Tibial nerve (tissue), 4 donors: ENCODE measurements around the gene CMBL. TPM values are rescaled to one million over a fixed set of nuclear protein-coding genes. Genes with fewer than 3 reads are reported as not detected.

ENCODE experiments used
- DNase-seq, 2 donors: peaks; one replicate each; pipeline ENCODE4 v3.0.0-alpha.2; 2019; ENCODE audit warnings: low spot score in 2 of 2
- H3K27ac ChIP-seq, 4 donors: fragments of 200-600 bp; sonication (generic) in 3 of 4; one replicate each; pipeline ENCODE4 v1.5.1; 2017 to 2019; ENCODE audit warnings: mild to moderate bottlenecking in 1 of 4
- H3K27me3 ChIP-seq, 2 donors: fragments of 200-600 bp; sonication (generic) in 1 of 2; one replicate each; pipeline versions ENCODE4 v1.5.1 to v1.6.0; 2017 to 2019
- H3K36me3 ChIP-seq, 3 donors: fragments of 200-600 bp; sonication (generic); one replicate each; pipeline ENCODE4 v1.5.1; 2018 to 2019
- H3K4me1 ChIP-seq, 4 donors: fragments of 200-600 bp; sonication (generic) in 3 of 4; one replicate each; pipeline ENCODE4 v1.5.1; 2017 to 2019
- H3K4me3 ChIP-seq, 4 donors: fragments of 200-600 bp; sonication (generic) in 3 of 4; one replicate each; pipeline ENCODE4 v1.5.1; 2017 to 2019; ENCODE audit warnings: mild to moderate bottlenecking in 1 of 4, moderate library complexity in 1 of 4
- H3K9me3 ChIP-seq, 4 donors: fragments of 200-600 bp; sonication (generic) in 3 of 4; one replicate each; pipeline ENCODE4 v1.5.1; 2017 to 2019
- CTCF ChIP-seq, 5 experiments: fragments of 200-600 bp in 3 of 5; fragments of 450-650 bp in 2 of 5; sonication (generic) in 3 of 5; IDR thresholded peaks; one replicate each; pipeline ENCODE4 v1.5.1; 2016 to 2019; ENCODE audit warnings: antibody characterized with exemption in 5 of 5, mild to moderate bottlenecking in 3 of 5, moderate library complexity in 2 of 5
- EP300 ChIP-seq, 2 donors: sonication (generic); formaldehyde crosslinking; IDR thresholded peaks; one replicate each; pipeline ENCODE4 v1.6.1; 2017; ENCODE audit warnings: antibody characterized with exemption in 2 of 2, mild to moderate bottlenecking in 1 of 2
- POLR2A ChIP-seq, 2 donors: fragments of 450-650 bp; IDR thresholded peaks; one replicate each; pipeline ENCODE4 v1.6.1; 2017; ENCODE audit warnings: antibody characterized with exemption in 2 of 2, mild to moderate bottlenecking in 2 of 2, moderate library complexity in 2 of 2
- WGBS, 2 donors: methylation state at CpG; one replicate each; pipeline ENCODE4 v1.1.5; 2018; 5-methylcytosine and 5-hydroxymethylcytosine counted together
- total RNA-seq, 4 donors: library from RNA; depleted of rRNA; stranded (reverse); fragments of >200 nt; gene quantifications; one replicate each; pipeline ENCODE4 v1.1.0, GENCODE V29; 2016

CMBL gene
- total RNA-seq, 4 donors from 2014 or later = 5.7 to 7.4 (median 6.6) TPM

GRCh38 chr5:10291692-10292339 is 15.9 kb downstream of the CMBL start:
- Histone ChIP-seq H3K36me3 (peaks cover 0 to 27% (median 0%) of the 10 kb centered on the region in 3 donors), H3K9me3 (no peaks in the 10 kb centered on the region), H3K27ac (no peak overlapping the region), H3K4me1 (peaks cover 0 to 6% (median 2%) of the 10 kb centered on the region in 4 donors), H3K27me3 (no peaks in the 10 kb centered on the region), H3K4me3 (no peak overlapping the region)
- DNase-seq = no peak
- WGBS, 2 donors = 84 to 88% methylated on average over 9 of the region's 9 CpGs
- TF ChIP-seq POLR2A (IDR thresholded peaks at IDR 0.05) (no peak), CTCF (IDR thresholded peaks at IDR 0.05) (no peak), EP300 (IDR thresholded peaks at IDR 0.05) (no peak)

- DNase-seq = no peak
- Histone ChIP-seq H3K27ac (no peak overlapping the region), H3K4me3 (no peak overlapping the region), H3K9me3 (no peaks in the 10 kb centered on the region), H3K4me1 (peaks cover 0 to 6% (median 2%) of the 10 kb centered on the region in 4 donors), H3K36me3 (peaks cover 0 to 27% (median 0%) of the 10 kb centered on the region in 3 donors), H3K27me3 (no peaks in the 10 kb centered on the region)
- WGBS, 2 donors = 91 to 93% methylated on average over 9 of the region's 9 CpGs
- TF ChIP-seq EP300 (IDR thresholded peaks at IDR 0.05) (no peak), POLR2A (IDR thresholded peaks at IDR 0.05) (no peak), CTCF (IDR thresholded peaks at IDR 0.05) (no peak)
Observed at GRCh38 chr5:10290438-10290837, 17.3 kb downstream of the CMBL start.

- Histone ChIP-seq H3K36me3 (peaks cover 0 to 23% (median 0%) of the 10 kb centered on the region in 3 donors), H3K9me3 (no peaks in the 10 kb centered on the region), H3K27me3 (no peaks in the 10 kb centered on the region), H3K4me1 (peaks cover 0 to 6% (median 2%) of the 10 kb centered on the region in 4 donors), H3K4me3 (no peak overlapping the region), H3K27ac (peak overlapping the region in 1 of 4 donors; percentile 23)
- no peak for TF ChIP-seq CTCF (IDR thresholded peaks at IDR 0.05)
- no peak for TF ChIP-seq POLR2A (IDR thresholded peaks at IDR 0.05)
- TF ChIP-seq EP300 (IDR thresholded peaks at IDR 0.05) = no peak
- 84 to 87% methylated on average over 10 of the region's 10 CpGs for WGBS, 2 donors
- DNase-seq = no peak
Observed at GRCh38 chr5:10289991-10290390, 17.7 kb downstream of the CMBL start.

GRCh38 chr5:10289353-10289752 is 18.3 kb downstream of the CMBL start:
- no peaks in the 10 kb centered on the region for H3K9me3 ChIP-seq
- peaks cover 0 to 7% (median 3%) of the 10 kb centered on the region in 4 donors for H3K4me1 ChIP-seq
- peaks cover 0 to 22% (median 0%) of the 10 kb centered on the region in 3 donors for H3K36me3 ChIP-seq
- no peak overlapping the region for H3K4me3 ChIP-seq
- WGBS, 2 donors = 50 to 70% methylated on average over 6 of the region's 6 CpGs
- TF ChIP-seq CTCF (IDR thresholded peaks at IDR 0.05) (no peak), EP300 (IDR thresholded peaks at IDR 0.05) (no peak), POLR2A (IDR thresholded peaks at IDR 0.05) (no peak)
- H3K27me3 ChIP-seq = no peaks in the 10 kb centered on the region
- peak overlapping the region in 1 of 4 donors; percentile 43 for H3K27ac ChIP-seq
- DNase-seq = peak in 1 of 2 donors; percentile 19

- WGBS, 2 donors = 62 to 78% methylated on average over 12 of the region's 13 CpGs
- Histone ChIP-seq H3K4me1 (peaks cover 0 to 14% (median 6%) of the 10 kb centered on the region in 4 donors), H3K4me3 (no peak overlapping the region), H3K36me3 (peaks cover 0 to 22% (median 0%) of the 10 kb centered on the region in 3 donors), H3K27ac (peak overlapping the region in 1 of 4 donors; percentile 43), H3K27me3 (no peaks in the 10 kb centered on the region), H3K9me3 (no peaks in the 10 kb centered on the region)
- TF ChIP-seq EP300 (IDR thresholded peaks at IDR 0.05) = no peak
- no peak for TF ChIP-seq CTCF (IDR thresholded peaks at IDR 0.05)
- no peak for TF ChIP-seq POLR2A (IDR thresholded peaks at IDR 0.05)
- DNase-seq = peak; percentile 26 to 36
Observed at GRCh38 chr5:10288592-10289219, 19.0 kb downstream of the CMBL start.
